GM21723 (cell line): ENCODE data around the gene SMIM44.
"Not testable (repeated sequence)": the region's sequence is repeated elsewhere in the genome, so short reads cannot be mapped to it uniquely, and the experiment has no call there.

Experiments used
- ATAC-seq: cut with Tn5 transposase; IDR thresholded peaks from one replicate; pipeline ENCODE4 v1.9.1; 2021; ENCODE audit warnings: mild to moderate bottlenecking, moderate library complexity; ENCODE audit not compliant: unreplicated experiment

SMIM44 gene

DNA sequence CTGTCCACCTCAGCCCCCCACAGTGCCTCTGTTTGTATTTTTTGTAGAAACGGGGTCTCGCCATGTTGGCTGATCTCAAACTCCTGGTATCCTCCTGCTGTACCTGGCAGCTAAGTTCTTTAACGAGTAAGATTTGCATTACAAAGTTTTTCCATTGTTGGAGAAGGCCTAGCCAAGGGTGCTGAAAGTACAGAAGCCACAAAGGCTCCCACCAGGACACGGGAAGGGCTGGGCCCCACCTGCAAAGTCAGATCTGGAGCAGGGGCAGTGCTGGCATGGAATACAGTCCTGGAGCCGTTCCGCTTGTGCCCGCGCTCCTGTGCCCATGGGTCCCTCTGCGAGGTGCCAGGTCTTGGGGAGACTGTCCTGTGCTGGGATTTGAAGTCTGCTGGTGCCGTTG lies 35.0 kb upstream of the SMIM44 start:
- no peak for ATAC-seq

DNA sequence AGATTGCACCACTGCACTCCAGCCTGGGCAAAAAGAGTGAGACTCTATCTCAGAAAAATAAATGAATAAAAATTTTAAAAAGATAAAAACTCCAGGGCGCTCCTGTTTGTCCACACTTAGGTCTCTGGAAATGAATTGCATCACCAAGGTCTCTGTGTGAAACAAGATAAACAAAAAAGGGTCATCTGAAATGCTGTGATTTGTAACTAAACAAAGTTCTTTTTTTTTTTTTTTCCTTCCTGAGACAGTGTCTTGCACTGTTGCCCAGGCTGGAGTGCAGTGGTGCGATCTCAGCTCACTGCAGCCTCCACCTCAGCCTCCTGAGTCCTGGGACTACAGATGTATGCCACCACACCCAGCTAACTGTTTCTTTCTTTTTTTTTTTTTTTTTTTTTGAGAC lies 34.4 kb upstream of the SMIM44 start:
- ATAC-seq: no peak

DNA sequence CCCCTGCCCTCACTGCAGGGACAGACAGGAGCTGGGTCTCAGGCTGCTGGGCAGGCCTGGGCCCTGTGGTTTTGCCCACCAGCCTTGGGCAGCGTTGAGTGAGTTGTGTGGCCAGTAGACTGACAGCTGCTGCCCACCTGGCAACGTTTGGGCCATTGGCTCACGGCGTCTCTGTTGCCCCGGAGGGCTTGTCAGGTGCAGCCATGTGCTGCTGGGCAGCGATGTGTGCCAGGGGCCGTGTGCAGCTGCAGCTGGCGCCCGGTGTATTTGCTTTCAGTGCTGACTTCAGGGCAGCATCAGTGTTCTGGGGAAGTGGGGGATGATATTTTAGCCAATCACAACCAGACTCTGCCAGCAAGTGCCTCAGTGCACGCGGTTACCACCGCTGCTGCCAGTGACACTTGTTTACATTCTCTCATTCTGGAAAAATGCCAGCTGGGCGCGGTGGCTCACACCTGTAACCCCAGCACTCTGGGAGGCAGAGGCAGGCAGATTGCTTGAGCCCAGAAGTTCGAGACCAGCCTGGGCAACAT lies 33.5 kb upstream of the SMIM44 start:
- no peak for ATAC-seq

DNA sequence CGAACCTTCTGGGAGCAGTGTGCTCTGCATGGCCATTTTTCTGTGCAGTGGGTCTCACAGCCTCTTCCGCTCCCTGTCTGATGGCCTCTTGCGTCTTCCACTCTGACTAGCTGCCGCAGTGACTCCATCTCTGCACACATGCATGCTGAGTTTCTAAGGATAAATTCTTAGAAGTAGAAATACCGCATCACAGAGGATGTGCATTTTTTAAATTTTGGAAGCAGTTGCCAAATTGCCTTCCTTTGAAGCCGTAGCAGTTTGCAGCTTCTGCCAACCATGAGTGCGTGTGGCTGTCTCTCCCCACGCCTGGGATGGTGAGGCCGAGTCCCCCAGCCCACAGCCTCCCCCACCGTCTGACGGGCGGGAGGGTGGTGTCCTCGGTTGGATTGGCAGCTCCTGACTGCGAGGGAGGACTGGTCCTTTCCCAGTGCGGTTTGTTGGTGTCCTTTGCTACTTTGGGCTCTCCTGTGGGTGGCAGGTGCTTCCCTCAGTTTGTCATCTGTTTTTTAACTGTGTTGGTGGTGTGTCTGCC lies 32.7 kb upstream of the SMIM44 start:
- no peak for ATAC-seq

DNA sequence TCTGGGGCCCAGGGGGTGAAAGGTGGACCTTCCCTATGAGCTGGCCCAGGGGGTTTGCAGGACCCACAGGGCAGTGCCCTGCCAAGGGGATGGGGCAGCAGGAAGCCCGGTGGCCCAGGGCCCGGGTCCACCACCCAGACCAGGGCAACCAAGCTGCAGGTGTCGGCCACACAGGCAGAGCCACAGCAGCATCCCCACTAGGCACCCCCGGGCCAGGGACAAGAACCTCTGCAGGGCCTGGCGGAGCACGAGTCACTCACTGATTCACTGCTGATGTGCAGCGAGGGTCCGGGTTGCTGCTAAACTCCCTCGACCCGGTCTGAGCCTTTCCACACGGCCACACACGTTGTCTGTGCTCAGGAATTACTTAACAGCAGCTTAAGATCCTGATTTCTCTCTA lies 31.7 kb upstream of the SMIM44 start:
- ATAC-seq: no peak

DNA sequence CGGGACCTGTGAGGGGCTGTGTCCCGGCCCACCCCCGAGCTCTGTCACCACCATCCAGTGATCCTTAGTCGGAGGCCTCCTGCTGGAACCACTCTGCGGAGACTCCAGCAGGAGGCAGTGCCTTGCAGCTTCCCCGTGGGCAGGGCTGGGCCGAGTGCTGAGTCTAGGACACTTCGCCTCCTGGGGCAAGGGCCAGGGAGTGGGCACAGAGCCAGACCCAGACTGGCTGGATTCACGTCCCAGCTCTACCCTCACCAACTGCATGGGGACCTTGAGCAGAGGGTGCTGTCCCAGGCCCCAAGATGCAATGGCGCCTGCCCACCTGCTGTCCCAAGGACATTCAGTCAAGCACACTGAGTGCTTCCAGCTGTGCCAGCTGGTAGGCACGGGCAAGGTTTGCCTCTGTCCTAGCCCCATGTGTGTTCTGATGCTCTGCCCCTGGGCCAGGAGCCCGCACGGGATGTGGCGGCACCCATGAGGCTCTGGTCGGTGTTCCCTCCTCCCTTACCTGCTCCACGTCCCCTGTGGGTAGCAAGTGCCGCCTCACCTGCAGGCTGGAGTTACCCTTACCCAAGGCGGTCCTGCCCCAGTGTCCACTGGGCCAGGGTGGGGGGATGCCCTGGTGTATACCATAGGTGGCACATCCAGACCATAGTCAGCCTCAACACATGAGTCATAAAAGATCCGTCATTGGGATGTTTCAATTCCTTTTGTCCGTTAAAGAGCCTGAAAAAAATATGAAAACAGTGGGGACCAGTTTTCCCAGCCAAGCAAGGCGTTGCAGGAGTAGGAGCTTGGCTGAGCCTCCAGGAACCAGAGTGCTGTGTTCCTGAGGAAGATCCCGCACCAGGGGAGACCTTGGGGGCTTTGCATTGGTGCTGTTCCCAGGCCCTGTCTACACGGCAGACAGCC lies 30.2 kb upstream of the SMIM44 start:
- no peak for ATAC-seq

DNA sequence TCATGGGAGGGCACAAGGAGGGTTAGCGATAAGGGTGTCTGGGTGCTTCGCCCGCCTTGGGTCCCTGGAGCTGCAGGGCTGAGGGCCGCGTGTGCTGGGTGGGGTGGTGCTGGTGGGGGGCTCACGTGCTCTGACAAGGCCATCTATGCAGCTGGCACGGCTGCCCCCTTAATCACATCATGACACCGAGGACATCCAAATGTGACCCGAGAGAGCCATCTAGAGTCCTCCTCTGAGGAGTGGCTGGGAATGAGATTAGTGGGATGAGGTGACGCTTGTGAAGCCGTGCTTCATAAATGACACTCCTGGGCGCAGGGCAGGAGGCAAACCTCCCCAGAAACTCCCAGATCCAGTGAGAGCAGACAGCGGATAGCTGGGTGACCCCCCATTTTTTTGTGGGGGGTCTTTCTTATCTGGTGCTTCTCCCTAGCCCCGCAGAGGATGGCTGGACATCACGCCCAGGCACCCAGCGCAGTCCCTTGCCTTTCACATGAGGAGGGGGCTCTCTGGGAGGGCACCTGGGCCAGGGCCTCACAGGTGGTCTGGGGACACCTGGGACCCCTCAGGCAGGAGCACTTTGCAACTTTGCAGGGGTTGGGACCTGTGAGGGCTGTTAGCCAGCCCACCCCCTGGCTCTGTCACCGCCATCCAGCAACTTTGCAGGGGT lies 29.5 kb upstream of the SMIM44 start:
- ATAC-seq: no peak

DNA sequence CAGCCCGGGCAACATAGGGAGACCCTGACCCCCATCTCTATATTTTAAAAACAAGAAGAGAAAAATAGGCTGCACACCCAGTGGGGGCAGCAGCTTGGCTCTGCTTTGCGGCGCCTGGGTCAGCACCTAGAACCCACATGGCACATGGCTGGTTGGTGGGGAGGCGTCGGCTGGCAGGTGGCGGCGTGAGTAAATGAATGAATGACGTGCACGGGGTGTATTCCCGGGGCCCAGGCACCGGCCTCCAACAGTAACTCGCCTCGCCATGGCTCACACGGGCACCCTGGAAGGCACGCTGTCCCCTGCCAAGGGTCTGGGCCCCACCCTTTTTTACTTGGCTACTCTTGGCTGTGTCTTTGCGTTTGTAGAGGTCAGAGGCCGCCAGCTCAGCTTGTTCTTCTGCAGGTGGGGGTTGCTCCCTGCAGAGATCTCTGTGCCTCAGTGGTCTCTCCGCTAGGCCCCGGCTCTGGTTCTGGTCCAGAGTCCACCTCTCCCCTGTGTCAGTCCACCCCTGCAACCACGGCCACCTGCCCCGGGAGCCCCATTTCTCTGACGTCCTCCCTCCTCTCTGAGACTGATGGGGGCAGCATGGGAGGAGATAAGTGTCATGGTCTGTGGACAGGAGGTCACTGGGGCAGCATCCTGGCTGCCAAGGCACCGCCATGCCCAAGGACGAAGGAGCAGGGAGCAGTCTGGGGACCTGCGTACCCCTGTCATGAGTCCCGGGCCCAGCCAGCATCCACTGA lies 28.4 kb upstream of the SMIM44 start:
- no peak for ATAC-seq

DNA sequence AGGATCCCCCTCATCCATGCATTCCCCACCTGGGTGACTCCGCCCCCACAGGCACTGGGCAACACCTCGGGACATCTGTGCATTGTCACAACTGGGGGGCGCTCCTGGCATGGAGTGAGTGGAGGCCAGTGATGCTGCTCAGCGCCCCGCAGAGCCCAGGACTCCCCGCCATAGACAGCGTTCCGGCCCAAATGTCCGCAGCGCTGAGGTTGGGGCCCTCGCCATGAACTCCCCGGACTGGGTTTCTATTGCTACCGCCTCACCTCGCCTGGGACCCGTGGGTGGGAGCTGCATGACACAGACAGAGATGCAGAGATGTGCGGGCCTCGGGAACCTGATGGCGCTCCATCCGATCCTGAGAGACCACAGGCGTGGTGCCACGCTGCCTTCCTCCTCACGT lies 27.5 kb upstream of the SMIM44 start:
- no peak for ATAC-seq

DNA sequence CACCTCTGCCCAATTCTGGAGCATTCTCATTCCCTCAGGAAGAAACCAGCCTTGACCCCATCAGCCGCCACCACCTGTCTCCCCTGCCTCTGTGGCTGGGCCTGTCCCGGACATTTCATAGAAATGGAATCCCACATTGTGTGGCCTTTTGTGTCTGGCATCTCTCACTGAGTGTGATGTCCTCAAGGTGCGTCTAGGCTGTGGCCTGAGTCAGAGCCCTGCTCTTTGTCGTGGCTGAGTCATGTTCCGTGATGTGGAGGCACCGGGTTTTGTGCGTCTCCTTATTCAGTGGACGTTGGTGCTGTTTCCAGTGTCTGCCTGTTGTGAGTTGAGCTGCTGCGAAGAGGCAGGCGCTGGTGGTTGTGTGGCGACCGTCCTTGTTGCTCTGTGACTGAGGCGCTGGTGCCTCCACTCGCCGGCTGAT lies 26.3 kb upstream of the SMIM44 start:
- no peak for ATAC-seq

DNA sequence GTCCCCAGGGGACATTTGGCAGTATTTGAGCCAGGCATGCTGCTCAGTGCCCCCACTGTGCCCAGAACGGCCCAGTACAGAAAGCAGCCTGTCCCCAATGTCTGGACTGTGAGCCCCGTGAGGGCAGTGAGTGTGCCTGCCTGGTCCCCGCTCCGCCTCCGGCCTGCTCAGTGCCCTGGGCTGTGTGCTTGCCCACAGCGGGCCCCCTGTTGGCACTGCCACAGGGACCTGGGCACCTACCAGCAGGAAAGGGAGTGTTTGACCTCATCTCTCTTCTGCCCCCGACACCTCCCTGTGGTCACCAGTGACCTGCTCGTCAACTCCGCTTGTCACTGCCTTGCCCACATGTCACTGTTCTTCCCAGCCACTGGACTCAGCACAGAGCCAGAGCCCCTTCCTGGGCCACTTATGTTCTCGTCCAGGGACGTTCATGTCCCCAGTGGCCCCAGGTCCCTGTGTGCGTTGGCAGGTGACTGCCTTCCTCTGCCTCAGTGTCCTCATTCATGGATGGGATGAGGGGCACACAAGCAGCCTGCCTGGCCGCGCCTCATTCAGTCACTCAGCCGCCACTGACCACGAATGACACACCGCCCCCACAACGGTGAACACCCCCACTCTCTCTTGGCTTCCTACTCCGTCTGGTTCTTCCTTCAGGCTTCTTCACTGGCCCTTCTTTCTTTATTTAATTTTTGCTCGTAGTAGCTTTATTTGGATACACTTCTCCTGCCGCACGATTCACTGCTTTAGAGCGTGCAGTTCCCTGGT lies 25.7 kb upstream of the SMIM44 start:
- no peak for ATAC-seq

DNA sequence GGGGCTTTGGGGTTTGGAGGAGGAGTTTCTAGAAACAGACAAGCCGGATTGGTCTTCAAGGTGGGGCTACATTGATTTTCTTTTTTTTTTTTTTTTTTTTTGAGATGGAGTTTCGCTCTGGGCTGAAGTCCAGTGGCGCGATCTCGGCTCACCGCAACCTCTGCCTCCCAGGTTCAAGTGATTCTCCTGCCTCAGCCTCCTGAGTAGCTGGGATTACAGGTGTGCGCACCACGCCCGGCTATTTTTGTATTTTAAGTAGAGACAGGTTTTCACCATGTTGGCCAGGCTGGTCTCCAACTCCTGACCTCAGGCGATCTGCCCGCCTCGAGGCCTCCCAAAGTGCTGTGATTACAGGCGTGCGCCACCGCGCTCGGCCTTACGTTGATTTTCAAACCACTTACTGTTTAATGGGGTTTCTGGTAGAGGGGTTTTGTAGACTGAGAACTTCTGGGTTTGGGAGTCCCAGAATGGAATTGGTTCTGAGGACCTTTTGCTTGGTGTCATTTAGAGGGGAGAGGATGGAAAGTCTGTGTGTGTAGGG lies 24.9 kb upstream of the SMIM44 start:
- not testable (repeated sequence) for ATAC-seq

DNA sequence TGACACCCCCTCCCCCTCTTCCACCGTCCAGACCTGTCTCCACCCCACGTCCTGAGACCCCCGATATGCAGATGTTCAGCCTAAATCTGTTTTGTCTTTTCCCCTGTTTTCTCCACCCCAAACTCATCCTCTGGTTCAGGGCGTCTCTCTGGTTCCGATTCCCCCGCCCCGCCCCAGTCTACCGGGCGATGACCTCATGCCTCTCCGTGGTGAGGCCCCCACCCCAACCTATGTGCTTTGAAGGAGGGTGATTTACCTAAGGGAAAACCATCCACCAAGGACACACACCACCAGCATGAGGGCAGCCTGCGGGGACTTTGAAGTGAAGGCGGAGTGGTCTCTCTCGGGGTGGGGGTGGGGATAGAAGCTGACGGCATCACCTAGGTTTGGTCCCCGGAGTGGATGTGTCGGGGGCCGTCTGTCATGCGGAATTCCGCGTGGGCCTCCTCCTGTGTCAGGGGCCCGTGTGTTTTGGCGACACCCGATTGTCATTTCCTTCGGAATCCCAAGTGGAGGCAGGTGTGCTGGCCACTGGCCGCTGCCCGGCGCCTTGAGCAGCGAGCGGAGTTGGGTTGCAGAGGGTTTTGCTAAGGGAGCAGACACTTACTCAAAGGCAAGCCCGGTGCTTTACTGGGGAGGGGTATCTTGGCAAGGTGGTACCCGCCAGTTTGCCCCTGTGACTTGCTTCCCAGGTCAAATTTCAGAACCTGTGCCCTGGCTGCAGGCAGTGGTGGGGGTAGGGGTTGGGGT lies 24.3 kb upstream of the SMIM44 start:
- ATAC-seq: no peak

DNA sequence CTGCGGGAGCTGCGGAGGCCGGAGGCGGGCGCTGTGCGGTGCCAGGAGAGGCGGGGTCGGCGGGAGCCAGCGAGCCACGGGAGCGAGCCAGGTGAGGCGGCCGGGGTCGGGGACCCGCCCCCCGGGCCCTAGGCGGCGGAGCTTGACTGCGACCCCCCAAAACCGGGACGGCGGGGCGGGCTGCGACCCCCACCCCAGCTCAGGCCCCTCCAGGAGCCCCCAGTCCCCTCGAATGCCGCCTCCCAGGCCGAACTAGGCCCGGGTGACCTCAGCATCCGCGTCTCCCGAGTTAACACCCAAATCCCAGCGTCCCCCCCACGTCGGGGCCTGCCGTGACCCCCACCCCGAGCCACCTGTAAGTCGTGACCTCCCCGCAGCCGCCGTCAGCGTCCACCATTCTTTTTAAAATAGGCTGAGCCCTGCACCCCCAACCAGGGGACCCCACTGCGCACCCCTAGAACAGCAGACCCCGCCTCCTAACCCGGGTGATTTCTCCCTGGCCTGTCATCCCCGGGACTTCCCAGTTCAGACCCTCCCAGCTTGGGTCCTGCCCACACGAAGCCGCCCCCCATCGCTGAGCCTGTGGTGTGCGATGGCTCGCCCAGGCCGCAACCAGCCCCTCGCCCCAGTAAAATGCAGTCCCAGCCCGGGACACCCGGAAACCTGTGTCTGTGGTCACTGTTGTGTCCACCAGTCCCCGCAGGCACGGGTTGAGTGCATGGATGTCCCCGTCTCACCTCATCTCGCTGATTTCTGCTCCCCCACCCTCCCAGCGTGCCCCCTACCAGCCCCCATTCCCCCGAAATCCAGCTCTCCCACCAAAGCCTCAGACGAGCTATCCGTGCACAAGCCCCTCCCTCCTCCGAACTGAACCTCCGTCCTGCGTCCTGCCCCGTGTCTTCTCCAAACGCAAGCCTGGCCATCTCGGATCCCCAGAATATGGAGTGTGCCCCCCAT lies 23.4 kb upstream of the SMIM44 start:
- ATAC-seq: peak; percentile 7

DNA sequence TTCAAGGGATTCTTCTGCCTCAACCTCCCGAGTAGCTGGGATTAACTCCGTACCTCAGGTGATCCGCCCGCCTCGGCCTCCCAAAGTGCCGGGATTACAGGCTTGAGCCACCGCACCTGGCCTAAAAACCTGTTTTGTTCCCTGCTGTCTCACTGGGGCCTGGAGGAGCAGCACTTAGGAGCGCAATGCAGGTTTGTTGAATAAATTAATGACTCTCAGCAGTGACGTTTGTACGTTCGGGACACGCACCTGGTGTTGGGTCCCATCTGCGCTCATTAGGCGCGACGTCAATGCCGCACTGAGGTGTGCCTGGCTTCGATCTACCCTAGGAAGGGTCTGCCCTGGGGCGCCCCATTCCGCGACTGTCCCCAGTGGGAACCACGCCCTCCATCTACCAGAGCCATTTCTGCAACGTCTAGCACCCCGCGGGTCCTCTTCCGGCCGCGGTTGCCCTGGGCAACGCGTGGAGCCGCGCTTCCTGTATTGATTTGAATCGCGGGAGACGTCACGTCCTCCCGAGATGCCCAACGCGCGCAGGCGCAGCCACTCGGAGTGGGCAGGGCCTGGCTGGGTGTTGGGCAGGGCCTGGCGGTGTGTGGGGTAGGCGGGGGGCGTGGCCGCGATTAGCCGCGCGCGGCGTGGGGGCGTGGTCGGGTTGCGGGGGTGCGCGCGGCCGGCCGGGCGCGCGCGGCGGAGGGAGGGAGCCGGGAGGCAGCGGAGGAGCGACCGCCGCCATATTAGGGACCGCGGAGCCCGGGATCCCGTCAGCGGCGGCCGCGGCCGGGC lies 22.6 kb upstream of the SMIM44 start, which contains the start of gene FZR1:
Gene FZR1 (plus strand): TSS at position 714 of the 786 bp plus-strand sequence. CDS start 16,679 bp downstream, outside the sequence.
- peak; percentile 83 for ATAC-seq

DNA sequence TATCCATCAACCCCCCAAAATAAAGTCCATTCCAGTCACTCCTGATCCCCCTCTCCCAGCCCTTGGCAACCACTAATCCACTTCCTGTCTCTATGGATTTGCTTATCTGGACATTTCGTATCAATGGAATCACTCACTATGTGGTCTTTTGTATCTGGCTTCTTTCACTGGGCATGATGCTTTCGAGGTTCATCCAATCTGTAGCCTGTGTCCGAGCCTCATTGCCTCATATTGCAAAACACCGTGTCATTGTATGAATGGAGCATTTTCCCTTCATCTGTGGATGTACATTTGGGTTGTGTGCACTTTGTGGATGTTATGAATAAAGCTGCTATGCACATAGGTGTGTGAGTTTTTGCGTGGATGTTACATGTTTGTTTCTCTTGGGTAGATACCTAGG lies 21.5 kb upstream of the SMIM44 start:
- no peak for ATAC-seq

DNA sequence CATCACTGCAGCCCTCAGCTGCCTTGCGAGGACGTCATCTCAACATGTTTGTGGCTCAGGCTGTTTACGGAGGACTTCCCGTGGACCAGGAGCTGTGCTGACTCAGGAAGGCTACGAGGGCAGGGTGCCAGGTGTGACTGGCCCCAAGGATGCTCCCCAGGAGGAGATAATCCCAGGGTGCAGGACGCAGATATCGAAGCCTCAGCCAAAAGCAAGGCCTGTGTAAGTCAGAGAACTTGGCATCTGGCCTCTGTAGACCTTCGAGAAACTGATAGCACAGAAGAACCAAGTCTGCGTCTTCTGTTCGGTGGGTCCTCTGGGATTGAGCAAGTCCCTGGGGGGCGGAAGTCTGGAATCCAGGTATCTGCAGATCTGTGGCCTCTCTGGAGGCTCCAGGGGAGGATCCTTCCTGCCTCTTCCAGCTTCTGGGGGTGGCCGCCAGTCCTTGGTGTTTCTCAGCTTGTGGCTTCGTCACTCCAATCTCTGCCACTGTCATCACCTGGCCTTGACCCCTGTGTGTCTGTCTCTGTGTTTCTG lies 19.9 kb upstream of the SMIM44 start:
- no peak for ATAC-seq
